PC-3 (cell line): ENCODE data around the gene UBE2G1.

Source experiments
- EZH2phosphoT487 ChIP-seq: fragments of 300-600 bp; sonication (generic); IDR thresholded peaks from 2 replicates; pipeline ENCODE4 v1.6.1; 2018; ENCODE audit warnings: mild to moderate bottlenecking, antibody characterized with exemption, low read length, borderline replicate concordance
- TF ChIP-seq, protein P1 (sequence below): fragments of 300-600 bp; sonication (generic); conservative IDR thresholded peaks from 2 replicates; pipeline ENCODE4 v1.5.1; 2017; ENCODE audit warnings: antibody characterized with exemption, low read depth, mild to moderate bottlenecking, low read length

- TF ChIP-seq, protein P1, sequence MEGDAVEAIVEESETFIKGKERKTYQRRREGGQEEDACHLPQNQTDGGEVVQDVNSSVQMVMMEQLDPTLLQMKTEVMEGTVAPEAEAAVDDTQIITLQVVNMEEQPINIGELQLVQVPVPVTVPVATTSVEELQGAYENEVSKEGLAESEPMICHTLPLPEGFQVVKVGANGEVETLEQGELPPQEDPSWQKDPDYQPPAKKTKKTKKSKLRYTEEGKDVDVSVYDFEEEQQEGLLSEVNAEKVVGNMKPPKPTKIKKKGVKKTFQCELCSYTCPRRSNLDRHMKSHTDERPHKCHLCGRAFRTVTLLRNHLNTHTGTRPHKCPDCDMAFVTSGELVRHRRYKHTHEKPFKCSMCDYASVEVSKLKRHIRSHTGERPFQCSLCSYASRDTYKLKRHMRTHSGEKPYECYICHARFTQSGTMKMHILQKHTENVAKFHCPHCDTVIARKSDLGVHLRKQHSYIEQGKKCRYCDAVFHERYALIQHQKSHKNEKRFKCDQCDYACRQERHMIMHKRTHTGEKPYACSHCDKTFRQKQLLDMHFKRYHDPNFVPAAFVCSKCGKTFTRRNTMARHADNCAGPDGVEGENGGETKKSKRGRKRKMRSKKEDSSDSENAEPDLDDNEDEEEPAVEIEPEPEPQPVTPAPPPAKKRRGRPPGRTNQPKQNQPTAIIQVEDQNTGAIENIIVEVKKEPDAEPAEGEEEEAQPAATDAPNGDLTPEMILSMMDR: no peak
- no peak for TF ChIP-seq EZH2phosphoT487
These were observed 28.6 kb upstream of the UBE2G1 start for GRCh38 chr17:4395111-4395478.
